PC-9 (cell line): ENCODE measurements around the gene GMPPA. TPM values are rescaled to one million over a fixed set of nuclear protein-coding genes. Genes with fewer than 3 reads are reported as not detected.

Source experiments
- BruUV-seq: library from RNA; stranded (reverse); fragments of 400-500 nt; replicated peaks from 2 replicates; lab custom pipeline; 2021; lab: Mats Ljungman, UMichigan
- CTCF ChIA-PET: fragments of 300-600 bp; sonication (Branson Sonifier 250); formaldehyde crosslinking; loops from one replicate; lab custom pipeline; 2022; ENCODE audit warnings: antibody characterized with exemption; lab: Charles Lee
- POLR2A ChIA-PET: fragments of 300-600 bp; sonication (Branson Sonifier 250); formaldehyde crosslinking; loops from one replicate; lab custom pipeline; 2022; ENCODE audit warnings: antibody characterized with exemption; ENCODE audit not compliant: unreplicated experiment; lab: Charles Lee
- DNase-seq, 2 experiments: peaks; one replicate each; pipeline versions ENCODE4 v3.0.0 to v3.0.0-alpha.2; 2015 to 2022; ENCODE audit warnings: mixed read lengths in 1 of 2
- H2AFZ ChIP-seq: fragments of 200-600 bp; sonication (generic); 2 replicates; pipeline ENCODE4 v1.8.1; 2017; ENCODE audit warnings: antibody characterized with exemption
- H3F3A ChIP-seq: fragments of 200-600 bp; sonication (generic); 2 replicates; pipeline ENCODE4 v1.8.1; 2017; ENCODE audit warnings: antibody characterized with exemption, mild to moderate bottlenecking, low read depth; ENCODE audit not compliant: insufficient read depth
- H3K27ac ChIP-seq: fragments of 200-600 bp; sonication (generic); 2 replicates; pipeline ENCODE4 v1.6.1; 2016; ENCODE audit warnings: mixed run types
- H3K27me3 ChIP-seq: fragments of 200-600 bp; sonication (generic); 2 replicates; pipeline ENCODE4 v1.6.1; 2016; ENCODE audit warnings: low read depth, mixed run types; ENCODE audit not compliant: insufficient read depth
- H3K36me3 ChIP-seq: fragments of 200-600 bp; sonication (generic); 2 replicates; pipeline ENCODE4 v1.6.1; 2016; ENCODE audit warnings: low read depth, mixed run types
- H3K4me1 ChIP-seq: fragments of 200-600 bp; sonication (generic); replicated peaks from 2 replicates; pipeline ENCODE4 v1.6.1; 2016; ENCODE audit warnings: mixed run types; ENCODE audit not compliant: insufficient read depth
- H3K4me2 ChIP-seq: fragments of 200-600 bp; sonication (generic); 2 replicates; pipeline ENCODE4 v1.6.1; 2017; ENCODE audit warnings: mixed run types
- H3K4me3 ChIP-seq: fragments of 200-600 bp; sonication (generic); 2 replicates; pipeline ENCODE4 v1.6.1; 2016; ENCODE audit warnings: mixed run types
- H3K79me2 ChIP-seq: fragments of 200-600 bp; sonication (generic); 2 replicates; pipeline ENCODE4 v1.6.1; 2017; ENCODE audit warnings: low read depth, mixed run types
- H3K9me2 ChIP-seq: fragments of 200-600 bp; sonication (generic); 2 replicates; pipeline ENCODE4 v1.8.1; 2017; ENCODE audit warnings: mild to moderate bottlenecking; ENCODE audit not compliant: insufficient read depth
- H3K9me3 ChIP-seq: fragments of 200-600 bp; sonication (generic); 2 replicates; pipeline ENCODE4 v1.8.1; 2016; ENCODE audit warnings: low read depth; ENCODE audit not compliant: insufficient read depth
- H4K20me1 ChIP-seq: fragments of 200-600 bp; sonication (generic); 2 replicates; pipeline ENCODE4 v1.8.1; 2017; ENCODE audit not compliant: insufficient read depth
- EZH2 ChIP-seq: fragments of 200-600 bp; sonication (generic); IDR thresholded peaks from 2 replicates; pipeline ENCODE4 v1.8.0; 2017; ENCODE audit warnings: antibody characterized with exemption, low read depth
- intact Hi-C: fragments of 100-400 bp; cut with micrococcal nuclease; formaldehyde crosslinking; loops from one replicate; pipeline ENCODE4 v1.10.0; 2022; ENCODE audit not compliant: unreplicated experiment
- total RNA-seq: library from RNA; stranded (reverse); gene quantifications from 2 replicates; pipeline ENCODE4 v1.2.3, GENCODE V29; 2021
- TF ChIP-seq, protein P1 (sequence below): fragments of 200-600 bp; sonication (generic); conservative IDR thresholded peaks from 2 replicates; pipeline ENCODE4 v1.6.1; 2017; ENCODE audit warnings: mixed run types, antibody characterized with exemption, mild to moderate bottlenecking, moderate library complexity

Gene GMPPA
- total RNA-seq, 1 experiment from 2014 or later = 57.2 TPM

GRCh38 chr2:219530048-219530963 lies 31.6 kb downstream of the GMPPA start:
- no TSS peak for BruUV-seq
- intact Hi-C loops = loop anchor here (1.0 to 5.0 kb wide), 7 partner anchors 54 to 518 kb away; partner anchors contain the start of gene NHEJ1
- H3K79me2 ChIP-seq = no peaks in the 10 kb centered on the region
- CTCF ChIA-PET = interaction anchor here (0.6 to 3.2 kb wide), 16 partner anchors 31 to 411 kb away, joined by 3 to 19 read pairs (median 6); partner anchors contain the start of genes DNPEP, GMPPA and NHEJ1
- no peak overlapping the region for H3K27ac ChIP-seq
- POLR2A ChIA-PET = interaction anchor here (0.7 to 1.0 kb wide), 2 partner anchors 127 to 142 kb away, joined by 3 to 10 read pairs; no protein-coding TSS in a partner anchor
- no peak overlapping the region for H3K4me3 ChIP-seq
- DNase-seq = peak; percentile 54 to 84
- H3K27me3 ChIP-seq = peaks cover 33% of the 10 kb centered on the region
- peak overlapping the region; percentile 52 for H3K4me2 ChIP-seq
- TF ChIP-seq, protein P1, sequence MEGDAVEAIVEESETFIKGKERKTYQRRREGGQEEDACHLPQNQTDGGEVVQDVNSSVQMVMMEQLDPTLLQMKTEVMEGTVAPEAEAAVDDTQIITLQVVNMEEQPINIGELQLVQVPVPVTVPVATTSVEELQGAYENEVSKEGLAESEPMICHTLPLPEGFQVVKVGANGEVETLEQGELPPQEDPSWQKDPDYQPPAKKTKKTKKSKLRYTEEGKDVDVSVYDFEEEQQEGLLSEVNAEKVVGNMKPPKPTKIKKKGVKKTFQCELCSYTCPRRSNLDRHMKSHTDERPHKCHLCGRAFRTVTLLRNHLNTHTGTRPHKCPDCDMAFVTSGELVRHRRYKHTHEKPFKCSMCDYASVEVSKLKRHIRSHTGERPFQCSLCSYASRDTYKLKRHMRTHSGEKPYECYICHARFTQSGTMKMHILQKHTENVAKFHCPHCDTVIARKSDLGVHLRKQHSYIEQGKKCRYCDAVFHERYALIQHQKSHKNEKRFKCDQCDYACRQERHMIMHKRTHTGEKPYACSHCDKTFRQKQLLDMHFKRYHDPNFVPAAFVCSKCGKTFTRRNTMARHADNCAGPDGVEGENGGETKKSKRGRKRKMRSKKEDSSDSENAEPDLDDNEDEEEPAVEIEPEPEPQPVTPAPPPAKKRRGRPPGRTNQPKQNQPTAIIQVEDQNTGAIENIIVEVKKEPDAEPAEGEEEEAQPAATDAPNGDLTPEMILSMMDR = peak; percentile 95
- TF ChIP-seq EZH2 = no peak
- H3K36me3 ChIP-seq = no peaks in the 10 kb centered on the region
- H3K9me3 ChIP-seq = no peaks in the 10 kb centered on the region
- H3F3A ChIP-seq = no peaks in the 10 kb centered on the region; the same call in 1 of the 2 replicates
- H3K9me2 ChIP-seq = no peaks in the 10 kb centered on the region
- H4K20me1 ChIP-seq = no peaks in the 10 kb centered on the region
- H3K4me1 ChIP-seq = no peaks in the 10 kb centered on the region
- H2AFZ ChIP-seq = no peak overlapping the region

- no TSS peak for BruUV-seq
- Histone ChIP-seq H3K4me3 (no peak overlapping the region), H3K79me2 (no peaks in the 10 kb centered on the region), H3K4me2 (no peak overlapping the region), H3K9me3 (no peaks in the 10 kb centered on the region), H3K9me2 (no peaks in the 10 kb centered on the region), H4K20me1 (no peaks in the 10 kb centered on the region), H2AFZ (no peak overlapping the region), H3K27me3 (peaks cover 33% of the 10 kb centered on the region), H3K4me1 (no peaks in the 10 kb centered on the region), H3K27ac (no peak overlapping the region), H3F3A (no peaks in the 10 kb centered on the region; the same call in 1 of the 2 replicates), H3K36me3 (no peaks in the 10 kb centered on the region)
- DNase-seq = no peak
- ChIA-PET POLR2A (no interaction called here), CTCF (interaction anchor here (0.5 to 3.2 kb wide), 3 partner anchors 10 to 129 kb away, joined by 7 to 19 read pairs (median 9); partner anchors contain the start of gene GMPPA)
- TF ChIP-seq, protein P1 = no peak
- TF ChIP-seq EZH2 = no peak
- intact Hi-C loops = loop anchor here (2.0 to 5.0 kb wide), 3 partner anchors 235 to 520 kb away; no protein-coding TSS in a partner anchor
Observed at GRCh38 chr2:219531639-219532377, 33.1 kb downstream of the GMPPA start.

- intact Hi-C loops = loop anchor here (5.0 kb wide), 2 partner anchors 235 to 520 kb away; no protein-coding TSS in a partner anchor
Observed at GRCh38 chr2:219532378-219532649, 33.6 kb downstream of the GMPPA start.

More at GRCh38 chr2:219532378-219532649, 33.6 kb downstream of the GMPPA start:
- Histone ChIP-seq H4K20me1 (no peaks in the 10 kb centered on the region), H3K4me1 (no peaks in the 10 kb centered on the region), H3K4me3 (no peak overlapping the region), H3K27me3 (peaks cover 31% of the 10 kb centered on the region), H3K36me3 (no peaks in the 10 kb centered on the region), H3F3A (peaks cover under 1% of the 10 kb centered on the region; the same call in 1 of the 2 replicates), H3K9me2 (no peaks in the 10 kb centered on the region), H2AFZ (no peak overlapping the region), H3K4me2 (no peak overlapping the region), H3K9me3 (no peaks in the 10 kb centered on the region), H3K27ac (no peak overlapping the region), H3K79me2 (no peaks in the 10 kb centered on the region)
- ChIA-PET CTCF (interaction anchor here (0.5 to 0.8 kb wide), 2 partner anchors 10 to 34 kb away, joined by 7 to 9 read pairs; partner anchors contain the start of gene GMPPA), POLR2A (no interaction called here)
- TF ChIP-seq EZH2 = no peak
- TF ChIP-seq, protein P1 = no peak
- DNase-seq = no peak
- BruUV-seq = no TSS peak
